AG04450 (cell line): ENCODE data around the gene ID1. TPM values are rescaled to one million over a fixed set of nuclear protein-coding genes. Genes with fewer than 3 reads are reported as not detected.

Experiments
- CTCF ChIA-PET: fragments of 300-600, 350-600 bp; formaldehyde crosslinking; extraction: SDS; loops from one replicate; lab custom pipeline; 2022; ENCODE audit warnings: antibody characterized with exemption, inconsistent platforms; lab: Charles Lee
- POLR2A ChIA-PET: fragments of 350-600 bp; formaldehyde crosslinking; extraction: SDS; loops from one replicate; lab custom pipeline; 2021; ENCODE audit warnings: antibody characterized with exemption, inconsistent platforms; lab: Yijun Ruan, JAX
- DNase-seq: peaks from one replicate; pipeline ENCODE4 v3.0.0-alpha.2; 2011; ENCODE audit warnings: low read depth, low spot score
- H3K27ac ChIP-seq: one replicate; pipeline ENCODE4 v1.5.1; 2012; ENCODE audit warnings: low read depth, low read length, control low read depth
- H3K27me3 ChIP-seq: one replicate; pipeline ENCODE4 v1.6.0; 2012; ENCODE audit warnings: low read length; ENCODE audit not compliant: control insufficient read depth, insufficient read depth
- H3K4me3 ChIP-seq: 2 replicates; pipeline ENCODE4 v1.5.1; 2011; ENCODE audit warnings: mild to moderate bottlenecking, low read depth, low read length, control low read depth
- H3K9me3 ChIP-seq: 2 replicates; pipeline ENCODE4 v1.5.1; 2012; ENCODE audit warnings: low read length; ENCODE audit not compliant: control insufficient read depth, insufficient read depth
- polyA plus RNA-seq: library from polyadenylated mRNA; depleted of rRNA; stranded (reverse); fragments of >200 nt; gene quantifications from 2 replicates; pipeline ENCODE4 v1.2.3, GENCODE V29; 2011
- TF ChIP-seq, protein P1 (sequence below): IDR thresholded peaks from 2 replicates; pipeline ENCODE4 v1.5.1; 2011; ENCODE audit warnings: low read depth, low read length, control low read depth, inconsistent platforms

Gene ID1
- polyA plus RNA-seq, 1 experiment: 7.8 TPM

DNA sequence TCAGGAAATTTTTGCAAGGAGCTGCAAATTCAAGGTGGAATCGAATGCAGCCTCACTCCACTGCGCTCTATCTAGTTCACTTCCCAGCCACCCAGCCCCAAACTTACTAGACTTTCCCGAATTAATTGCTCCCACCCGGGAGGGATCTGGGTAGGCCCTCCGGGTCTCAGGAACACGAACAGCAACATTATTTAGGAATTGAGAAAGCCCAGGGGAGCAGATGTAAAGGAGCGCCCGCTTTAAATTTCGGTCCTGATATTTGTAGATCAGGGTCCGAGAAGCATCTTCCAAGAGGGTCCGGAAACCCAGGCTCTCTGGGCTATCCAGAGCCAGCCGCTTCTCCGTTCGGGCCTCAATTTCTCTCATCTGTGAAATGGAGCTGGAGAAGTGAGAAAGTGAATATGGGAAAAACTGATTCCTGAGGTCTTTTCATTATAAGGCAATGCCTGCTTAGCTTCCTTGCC, 490 bp upstream of the ID1 start:
- H3K4me3 ChIP-seq: peak overlapping the region; percentile 90
- H3K27ac ChIP-seq: peak overlapping the region; percentile 70
- H3K27me3 ChIP-seq: no peaks in the 10 kb centered on the region
- ChIA-PET CTCF (interaction anchor here (1.6 to 17.7 kb wide), 4 partner anchors 9 to 119 kb away, joined by 3 to 1107 read pairs (median 8); no protein-coding TSS in a partner anchor), POLR2A (interaction anchor here (0.7 to 7.0 kb wide), 14 partner anchors 8 to 67 kb away, joined by 3 to 131 read pairs (median 9); no protein-coding TSS in a partner anchor)
- TF ChIP-seq, protein P1, sequence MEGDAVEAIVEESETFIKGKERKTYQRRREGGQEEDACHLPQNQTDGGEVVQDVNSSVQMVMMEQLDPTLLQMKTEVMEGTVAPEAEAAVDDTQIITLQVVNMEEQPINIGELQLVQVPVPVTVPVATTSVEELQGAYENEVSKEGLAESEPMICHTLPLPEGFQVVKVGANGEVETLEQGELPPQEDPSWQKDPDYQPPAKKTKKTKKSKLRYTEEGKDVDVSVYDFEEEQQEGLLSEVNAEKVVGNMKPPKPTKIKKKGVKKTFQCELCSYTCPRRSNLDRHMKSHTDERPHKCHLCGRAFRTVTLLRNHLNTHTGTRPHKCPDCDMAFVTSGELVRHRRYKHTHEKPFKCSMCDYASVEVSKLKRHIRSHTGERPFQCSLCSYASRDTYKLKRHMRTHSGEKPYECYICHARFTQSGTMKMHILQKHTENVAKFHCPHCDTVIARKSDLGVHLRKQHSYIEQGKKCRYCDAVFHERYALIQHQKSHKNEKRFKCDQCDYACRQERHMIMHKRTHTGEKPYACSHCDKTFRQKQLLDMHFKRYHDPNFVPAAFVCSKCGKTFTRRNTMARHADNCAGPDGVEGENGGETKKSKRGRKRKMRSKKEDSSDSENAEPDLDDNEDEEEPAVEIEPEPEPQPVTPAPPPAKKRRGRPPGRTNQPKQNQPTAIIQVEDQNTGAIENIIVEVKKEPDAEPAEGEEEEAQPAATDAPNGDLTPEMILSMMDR: no peak
- DNase-seq: no peak
- no peaks in the 10 kb centered on the region; the same call in 1 of the 2 replicates for H3K9me3 ChIP-seq

DNA sequence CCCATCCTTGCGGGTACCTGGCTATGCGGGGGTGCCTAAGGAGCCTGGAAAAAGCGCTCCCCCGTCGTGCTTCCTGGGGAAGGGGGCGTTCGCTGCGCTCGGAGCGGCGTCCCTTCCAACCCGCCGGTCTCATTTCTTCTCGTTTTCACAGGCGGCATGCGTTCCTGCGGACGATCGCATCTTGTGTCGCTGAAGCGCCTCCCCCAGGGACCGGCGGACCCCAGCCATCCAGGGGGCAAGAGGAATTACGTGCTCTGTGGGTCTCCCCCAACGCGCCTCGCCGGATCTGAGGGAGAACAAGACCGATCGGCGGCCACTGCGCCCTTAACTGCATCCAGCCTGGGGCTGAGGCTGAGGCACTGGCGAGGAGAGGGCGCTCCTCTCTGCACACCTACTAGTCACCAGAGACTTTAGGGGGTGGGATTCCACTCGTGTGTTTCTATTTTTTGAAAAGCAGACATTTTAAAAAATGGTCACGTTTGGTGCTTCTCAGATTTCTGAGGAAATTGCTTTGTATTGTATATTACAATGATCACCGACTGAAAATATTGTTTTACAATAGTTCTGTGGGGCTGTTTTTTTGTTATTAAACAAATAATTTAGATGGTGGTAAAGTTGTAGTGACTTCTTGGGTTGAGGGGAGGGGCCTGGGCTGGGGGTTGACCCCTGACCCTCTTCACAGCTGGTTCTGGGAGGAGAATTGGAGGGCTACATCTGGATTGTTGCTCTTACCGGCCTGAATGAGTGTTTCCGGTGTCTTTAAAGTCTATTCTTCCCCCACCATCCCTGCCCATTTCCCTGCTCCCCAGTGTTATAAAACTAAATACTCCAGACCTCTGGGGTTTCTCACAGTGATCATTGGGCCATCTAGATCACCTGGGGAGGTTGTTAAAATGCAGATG, 1.1 kb downstream of the ID1 start:
- CTCF ChIA-PET: interaction anchor here (0.7 to 17.7 kb wide), 2 partner anchors 42 to 117 kb away, joined by 3 to 1107 read pairs; no protein-coding TSS in a partner anchor
- Histone ChIP-seq H3K9me3 (no peaks in the 10 kb centered on the region; the same call in 1 of the 2 replicates), H3K27ac (peak overlapping the region; percentile 47), H3K27me3 (no peaks in the 10 kb centered on the region), H3K4me3 (peak overlapping the region; percentile 90)
- no peak for DNase-seq
- TF ChIP-seq, protein P1: no peak
- POLR2A ChIA-PET: interaction anchor here (1.2 to 7.0 kb wide), 8 partner anchors 10 to 45 kb away, joined by 4 to 131 read pairs (median 27); no protein-coding TSS in a partner anchor

- DNase-seq: no peak
- Histone ChIP-seq H3K27ac (peak overlapping the region; percentile 47), H3K27me3 (no peaks in the 10 kb centered on the region), H3K9me3 (no peaks in the 10 kb centered on the region; the same call in 1 of the 2 replicates), H3K4me3 (peak overlapping the region; percentile 90)
- ChIA-PET POLR2A (interaction anchor here (1.4 to 7.0 kb wide), 5 partner anchors 11 to 46 kb away, joined by 4 to 131 read pairs (median 43); no protein-coding TSS in a partner anchor), CTCF (interaction anchor here (0.7 to 17.7 kb wide), 3 partner anchors 27 to 117 kb away, joined by 3 to 1107 read pairs (median 4); no protein-coding TSS in a partner anchor)
- TF ChIP-seq, protein P1: no peak
Observed at GRCh38 chr20:31606804-31607639, 1.9 kb downstream of the ID1 start.

GRCh38 chr20:31607640-31608250, 2.7 kb downstream of the ID1 start:
- POLR2A ChIA-PET: interaction anchor here (0.9 to 7.0 kb wide), 10 partner anchors 12 to 51 kb away, joined by 3 to 131 read pairs (median 8); no protein-coding TSS in a partner anchor
- DNase-seq: no peak

More at GRCh38 chr20:31607640-31608250, 2.7 kb downstream of the ID1 start:
- no peaks in the 10 kb centered on the region; the same call in 1 of the 2 replicates for H3K9me3 ChIP-seq
- H3K27me3 ChIP-seq: no peaks in the 10 kb centered on the region
- no peak overlapping the region for H3K4me3 ChIP-seq
- TF ChIP-seq, protein P1: no peak
- CTCF ChIA-PET: interaction anchor here (1.1 to 17.7 kb wide), 3 partner anchors 26 to 116 kb away, joined by 4 to 1107 read pairs (median 5); no protein-coding TSS in a partner anchor
- peak overlapping the region; percentile 11 for H3K27ac ChIP-seq
